Ishikawa (cell line): ENCODE measurements around the gene IGSF6.

ENCODE experiments used
- CEBPB ChIP-seq: IDR thresholded peaks from 2 replicates; pipeline ENCODE4 v1.6.1; 2012
- EGR1 ChIP-seq: IDR thresholded peaks from 2 replicates; pipeline ENCODE4 v1.6.1; 2012
- EP300 ChIP-seq: IDR thresholded peaks from 2 replicates; pipeline ENCODE4 v1.6.1; 2012; ENCODE audit warnings: borderline replicate concordance
- TAF1 ChIP-seq: IDR thresholded peaks from 2 replicates; pipeline ENCODE4 v1.6.1; 2012; ENCODE audit warnings: low read depth, mild to moderate bottlenecking
- YY1 ChIP-seq: IDR thresholded peaks from 2 replicates; pipeline ENCODE4 v1.6.1; 2012; ENCODE audit warnings: low read depth
- ZBTB7A ChIP-seq: IDR thresholded peaks from 2 replicates; pipeline ENCODE4 v1.6.1; 2012; ENCODE audit warnings: low read depth
- TF ChIP-seq, protein P1 (sequence below): IDR thresholded peaks from 2 replicates; pipeline ENCODE4 v1.6.1; 2012

DNA sequence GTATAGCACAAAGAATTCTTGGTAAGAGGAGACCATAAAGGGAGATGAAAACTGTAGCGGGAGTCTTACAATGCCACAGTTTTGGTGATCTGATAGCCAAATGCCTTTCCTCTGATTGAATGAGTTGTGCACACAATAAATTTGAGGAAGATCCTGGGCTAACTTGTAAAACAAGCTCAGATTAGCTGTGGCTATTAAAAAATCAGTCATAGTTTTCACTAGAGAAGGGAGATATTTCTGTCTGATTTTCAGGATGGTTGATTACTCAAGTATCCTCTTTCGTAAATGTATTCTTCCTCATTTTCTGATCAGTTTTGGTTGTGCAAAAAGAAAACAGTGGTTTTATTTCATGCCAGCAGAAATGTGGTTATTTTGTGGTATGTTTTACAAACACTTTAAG lies 62.1 kb downstream of the IGSF6 start:
- TF ChIP-seq CEBPB (no peak), TAF1 (no peak), ZBTB7A (no peak), EGR1 (no peak), YY1 (no peak), EP300 (no peak)
- TF ChIP-seq, protein P1, sequence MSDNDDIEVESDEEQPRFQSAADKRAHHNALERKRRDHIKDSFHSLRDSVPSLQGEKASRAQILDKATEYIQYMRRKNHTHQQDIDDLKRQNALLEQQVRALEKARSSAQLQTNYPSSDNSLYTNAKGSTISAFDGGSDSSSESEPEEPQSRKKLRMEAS = no peak
